BE2C (cell line): ENCODE measurements around the gene ZNF778.

Experiments used
- DNase-seq: peaks from one replicate; pipeline ENCODE4 v3.0.0-alpha.2; 2020
- H3K27me3 ChIP-seq: fragments of 250-450 bp; sonication (Bioruptor Pico); 2 replicates; pipeline ENCODE4 v1.5.1; 2020; ENCODE audit warnings: mild to moderate bottlenecking
- H3K36me3 ChIP-seq: fragments of 250-450 bp; sonication (Bioruptor Pico); 2 replicates; pipeline ENCODE4 v1.5.1; 2020; ENCODE audit warnings: mild to moderate bottlenecking
- H3K4me1 ChIP-seq: fragments of 250-450 bp; sonication (Bioruptor Pico); 2 replicates; pipeline ENCODE4 v1.5.1; 2020
- H3K4me3 ChIP-seq: 2 replicates; pipeline ENCODE4 v1.5.1; 2011; ENCODE audit warnings: low read depth, low read length
- H3K9me3 ChIP-seq: fragments of 250-450 bp; sonication (Bioruptor Pico); 2 replicates; pipeline ENCODE4 v1.5.1; 2020
- TF ChIP-seq, protein P1 (sequence below): IDR thresholded peaks from 2 replicates; pipeline ENCODE4 v1.5.1; 2012; ENCODE audit warnings: mild to moderate bottlenecking, low read depth, low read length

ZNF778 gene

GRCh38 chr16:89198417-89199240 lies 18.9 kb upstream of the ZNF778 start:
- no peaks in the 10 kb centered on the region for H3K4me1 ChIP-seq
- H3K4me3 ChIP-seq = no peak overlapping the region
- peaks cover 3% of the 10 kb centered on the region; the same call in 1 of the 2 replicates for H3K9me3 ChIP-seq
- peaks cover 42% of the 10 kb centered on the region for H3K27me3 ChIP-seq
- DNase-seq = no peak
- no peaks in the 10 kb centered on the region for H3K36me3 ChIP-seq
- TF ChIP-seq, protein P1, sequence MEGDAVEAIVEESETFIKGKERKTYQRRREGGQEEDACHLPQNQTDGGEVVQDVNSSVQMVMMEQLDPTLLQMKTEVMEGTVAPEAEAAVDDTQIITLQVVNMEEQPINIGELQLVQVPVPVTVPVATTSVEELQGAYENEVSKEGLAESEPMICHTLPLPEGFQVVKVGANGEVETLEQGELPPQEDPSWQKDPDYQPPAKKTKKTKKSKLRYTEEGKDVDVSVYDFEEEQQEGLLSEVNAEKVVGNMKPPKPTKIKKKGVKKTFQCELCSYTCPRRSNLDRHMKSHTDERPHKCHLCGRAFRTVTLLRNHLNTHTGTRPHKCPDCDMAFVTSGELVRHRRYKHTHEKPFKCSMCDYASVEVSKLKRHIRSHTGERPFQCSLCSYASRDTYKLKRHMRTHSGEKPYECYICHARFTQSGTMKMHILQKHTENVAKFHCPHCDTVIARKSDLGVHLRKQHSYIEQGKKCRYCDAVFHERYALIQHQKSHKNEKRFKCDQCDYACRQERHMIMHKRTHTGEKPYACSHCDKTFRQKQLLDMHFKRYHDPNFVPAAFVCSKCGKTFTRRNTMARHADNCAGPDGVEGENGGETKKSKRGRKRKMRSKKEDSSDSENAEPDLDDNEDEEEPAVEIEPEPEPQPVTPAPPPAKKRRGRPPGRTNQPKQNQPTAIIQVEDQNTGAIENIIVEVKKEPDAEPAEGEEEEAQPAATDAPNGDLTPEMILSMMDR = no peak

- no peak for DNase-seq
- Histone ChIP-seq H3K4me3 (no peak overlapping the region), H3K27me3 (peaks cover 51% of the 10 kb centered on the region), H3K4me1 (no peaks in the 10 kb centered on the region), H3K9me3 (peaks cover 3% of the 10 kb centered on the region; the same call in 1 of the 2 replicates), H3K36me3 (no peaks in the 10 kb centered on the region)
- TF ChIP-seq, protein P1 = no peak
Measured at GRCh38 chr16:89199241-89200123, 18.0 kb upstream of the ZNF778 start.

- DNase-seq = no peak
- Histone ChIP-seq H3K36me3 (no peaks in the 10 kb centered on the region), H3K27me3 (peaks cover 58% of the 10 kb centered on the region), H3K4me1 (no peaks in the 10 kb centered on the region), H3K4me3 (no peak within 1 kb of the TSS), H3K9me3 (peaks cover 3% of the 10 kb centered on the region; the same call in 1 of the 2 replicates)
- TF ChIP-seq, protein P1 = no peak
Measured at GRCh38 chr16:89200124-89200849, 17.2 kb upstream of the ZNF778 start, which contains the start of gene SLC22A31. SLC22A31 (minus strand) TSS chr16:89200537; CDS start chr16:89200501, 36 bp downstream.

- no peak overlapping the region for H3K4me3 ChIP-seq
- TF ChIP-seq, protein P1 = no peak
- DNase-seq = no peak
- no peaks in the 10 kb centered on the region for H3K36me3 ChIP-seq
- peaks cover 3% of the 10 kb centered on the region; the same call in 1 of the 2 replicates for H3K9me3 ChIP-seq
- peaks cover 62% of the 10 kb centered on the region for H3K27me3 ChIP-seq
- H3K4me1 ChIP-seq = no peaks in the 10 kb centered on the region
Measured at GRCh38 chr16:89200850-89201411, 16.6 kb upstream of the ZNF778 start.

DNA sequence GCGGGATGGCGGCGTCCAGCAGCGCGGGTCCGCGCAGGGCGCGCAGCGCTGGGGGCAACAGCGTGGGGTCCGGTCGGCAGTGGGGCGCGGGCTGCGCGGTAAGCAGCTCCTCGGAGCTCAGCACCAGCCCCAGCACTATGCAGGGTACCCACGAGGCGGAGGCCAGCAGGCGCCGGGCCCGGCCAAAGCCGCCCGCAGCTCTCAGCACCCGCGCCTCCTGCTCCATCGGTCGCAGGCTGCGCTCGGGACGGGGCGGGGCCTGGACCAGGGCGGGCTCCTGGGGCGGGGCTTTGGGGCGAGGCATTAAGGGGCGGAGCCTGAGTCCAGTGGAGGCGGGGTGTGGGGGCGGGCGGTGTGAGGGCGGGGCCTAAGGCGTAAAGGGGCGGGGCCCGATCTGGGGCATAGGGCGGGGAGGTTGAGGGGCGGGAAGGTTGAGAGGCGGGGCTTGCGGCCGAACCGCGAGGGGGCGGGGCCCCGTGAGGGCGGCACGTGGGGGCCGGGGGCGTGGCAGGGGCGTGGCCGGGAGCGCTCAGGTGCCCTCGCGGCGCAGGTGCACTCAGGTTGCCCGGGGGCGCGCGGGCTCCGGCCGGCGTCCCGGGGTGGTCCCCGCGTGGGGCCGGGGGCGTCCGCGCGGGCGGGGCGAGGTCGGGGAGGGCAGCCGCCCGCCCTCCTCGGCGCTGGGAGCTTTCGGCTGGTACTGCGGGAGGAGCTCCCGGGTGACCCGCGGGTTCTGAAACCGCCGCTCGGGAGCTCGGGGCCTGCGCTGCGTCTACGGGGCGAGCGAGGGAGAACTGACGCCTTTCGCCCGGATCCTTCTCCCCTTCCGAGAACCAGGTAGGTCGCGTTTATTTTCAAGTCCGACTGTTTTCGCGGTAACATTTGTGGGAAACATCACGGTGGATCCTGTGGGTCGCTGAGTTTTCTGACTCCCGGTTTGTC lies 15.8 kb upstream of the ZNF778 start:
- no peaks in the 10 kb centered on the region for H3K4me1 ChIP-seq
- H3K4me3 ChIP-seq = no peak overlapping the region
- H3K9me3 ChIP-seq = peaks cover 3% of the 10 kb centered on the region; the same call in 1 of the 2 replicates
- TF ChIP-seq, protein P1 = no peak
- H3K36me3 ChIP-seq = no peaks in the 10 kb centered on the region
- H3K27me3 ChIP-seq = peaks cover 69% of the 10 kb centered on the region
- peak; percentile 91 for DNase-seq
